K562 (cell line): ENCODE measurements around the gene TRMT1. TPM values are rescaled to one million over a fixed set of nuclear protein-coding genes. Genes with fewer than 3 reads are reported as not detected.

Source experiments
- HMGXB4 ChIP-seq: sonication (generic); formaldehyde crosslinking; IDR thresholded peaks from 2 replicates; pipeline ENCODE4 v1.8.1; 2023; ENCODE audit warnings: mild to moderate bottlenecking, missing genetic modification reagents
- HSF4 ChIP-seq: fragments of 250-450 bp; sonication (Bioruptor Pico); IDR thresholded peaks from 2 replicates; pipeline ENCODE4 v2.1.2; 2022; ENCODE audit warnings: mild to moderate bottlenecking, moderate library complexity, borderline replicate concordance
- MLX ChIP-seq, 2 experiments: fragments of 450-650 bp in 1 of 2; sonication (generic) in 1 of 2; formaldehyde crosslinking; conservative IDR thresholded peaks; 2 replicates each; pipeline versions ENCODE4 v1.4.0 to v1.8.1; 2020 to 2022; ENCODE audit warnings: mild to moderate bottlenecking in 1 of 2, missing genetic modification reagents in 1 of 2
- PURB ChIP-seq: sonication (generic); formaldehyde crosslinking; IDR thresholded peaks from 2 replicates; pipeline ENCODE4 v1.9.0; 2021; ENCODE audit warnings: low read depth, mild to moderate bottlenecking, missing genetic modification reagents
- ZFX ChIP-seq: sonication (generic); formaldehyde crosslinking; IDR thresholded peaks from 2 replicates; pipeline ENCODE4 v1.8.0; 2022; ENCODE audit warnings: mild to moderate bottlenecking, missing genetic modification reagents, moderate library complexity
- ZNF695 ChIP-seq: fragments of 450-650 bp; formaldehyde crosslinking; IDR thresholded peaks from 2 replicates; pipeline ENCODE4 v1.4.0; 2020; ENCODE audit warnings: mild to moderate bottlenecking, moderate library complexity
- polyA plus RNA-seq, 8 experiments: library from polyadenylated mRNA; depleted of rRNA in 4 of 8; stranded (reverse) in 5 of 8; unstranded in 3 of 8; fragments of >200 nt; fragmentation: Nextera tagmentation in 2 of 8; fragmentation: Illumina TruSeq in 1 of 8; extraction: Ambion mirVana in 2 of 8; extraction: Trizol in 1 of 8; gene quantifications; 2 replicates each; pipeline versions ENCODE4 v1.2.1 to v1.2.3, GENCODE V29; 2011 to 2014; ENCODE audit warnings: inconsistent platforms in 1 of 8, missing spikeins in 1 of 8
- total RNA-seq, 7 experiments: library from RNA; depleted of rRNA in 6 of 7; stranded (reverse); fragments of >200 nt in 6 of 7; fragmentation: Illumina TruSeq in 2 of 7; extraction: Trizol in 2 of 7; gene quantifications; 2 replicates each; pipeline versions ENCODE4 v1.2.1 to v1.2.3, GENCODE V29; 2011 to 2021; ENCODE audit warnings: low replicate concordance in 1 of 7
- TF ChIP-seq, protein P1 (sequence below): sonication (generic); formaldehyde crosslinking; IDR thresholded peaks from 2 replicates; pipeline ENCODE4 v1.9.0; 2022; ENCODE audit warnings: mild to moderate bottlenecking, missing genetic modification reagents
- TF ChIP-seq, protein P2 (sequence below): sonication (generic); formaldehyde crosslinking; IDR thresholded peaks from 2 replicates; pipeline ENCODE4 v1.8.0; 2022; ENCODE audit warnings: mild to moderate bottlenecking, low read depth, missing genetic modification reagents
- TF ChIP-seq, protein P3 (sequence below): fragments of 450-650 bp; IDR thresholded peaks from 2 replicates; pipeline ENCODE4 v1.6.1; 2016; ENCODE audit warnings: mild to moderate bottlenecking, moderate library complexity

Gene TRMT1
- total and polyA plus RNA-seq, 9 of the 15 experiments (the other 6 are each of a cell fraction or from before 2014, with no cell fraction given) = 5.8 to 158 (median 54.3) TPM

GRCh38 chr19:13104360-13104847, 12.1 kb downstream of the TRMT1 start (continued):
- TF ChIP-seq PURB = no peak
- TF ChIP-seq, protein P1, sequence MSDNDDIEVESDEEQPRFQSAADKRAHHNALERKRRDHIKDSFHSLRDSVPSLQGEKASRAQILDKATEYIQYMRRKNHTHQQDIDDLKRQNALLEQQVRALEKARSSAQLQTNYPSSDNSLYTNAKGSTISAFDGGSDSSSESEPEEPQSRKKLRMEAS (CRISPR knock-in tag) = peak; percentile 83
- TF ChIP-seq, protein P2, sequence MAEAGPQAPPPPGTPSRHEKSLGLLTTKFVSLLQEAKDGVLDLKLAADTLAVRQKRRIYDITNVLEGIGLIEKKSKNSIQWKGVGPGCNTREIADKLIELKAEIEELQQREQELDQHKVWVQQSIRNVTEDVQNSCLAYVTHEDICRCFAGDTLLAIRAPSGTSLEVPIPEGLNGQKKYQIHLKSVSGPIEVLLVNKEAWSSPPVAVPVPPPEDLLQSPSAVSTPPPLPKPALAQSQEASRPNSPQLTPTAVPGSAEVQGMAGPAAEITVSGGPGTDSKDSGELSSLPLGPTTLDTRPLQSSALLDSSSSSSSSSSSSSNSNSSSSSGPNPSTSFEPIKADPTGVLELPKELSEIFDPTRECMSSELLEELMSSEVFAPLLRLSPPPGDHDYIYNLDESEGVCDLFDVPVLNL (CRISPR knock-in tag) = no peak
- no peak for TF ChIP-seq ZNF695 (CRISPR knock-in tag)
- no peak for TF ChIP-seq MLX (CRISPR knock-in tag; conservative IDR thresholded peaks at IDR 0.05)
- TF ChIP-seq, protein P3, sequence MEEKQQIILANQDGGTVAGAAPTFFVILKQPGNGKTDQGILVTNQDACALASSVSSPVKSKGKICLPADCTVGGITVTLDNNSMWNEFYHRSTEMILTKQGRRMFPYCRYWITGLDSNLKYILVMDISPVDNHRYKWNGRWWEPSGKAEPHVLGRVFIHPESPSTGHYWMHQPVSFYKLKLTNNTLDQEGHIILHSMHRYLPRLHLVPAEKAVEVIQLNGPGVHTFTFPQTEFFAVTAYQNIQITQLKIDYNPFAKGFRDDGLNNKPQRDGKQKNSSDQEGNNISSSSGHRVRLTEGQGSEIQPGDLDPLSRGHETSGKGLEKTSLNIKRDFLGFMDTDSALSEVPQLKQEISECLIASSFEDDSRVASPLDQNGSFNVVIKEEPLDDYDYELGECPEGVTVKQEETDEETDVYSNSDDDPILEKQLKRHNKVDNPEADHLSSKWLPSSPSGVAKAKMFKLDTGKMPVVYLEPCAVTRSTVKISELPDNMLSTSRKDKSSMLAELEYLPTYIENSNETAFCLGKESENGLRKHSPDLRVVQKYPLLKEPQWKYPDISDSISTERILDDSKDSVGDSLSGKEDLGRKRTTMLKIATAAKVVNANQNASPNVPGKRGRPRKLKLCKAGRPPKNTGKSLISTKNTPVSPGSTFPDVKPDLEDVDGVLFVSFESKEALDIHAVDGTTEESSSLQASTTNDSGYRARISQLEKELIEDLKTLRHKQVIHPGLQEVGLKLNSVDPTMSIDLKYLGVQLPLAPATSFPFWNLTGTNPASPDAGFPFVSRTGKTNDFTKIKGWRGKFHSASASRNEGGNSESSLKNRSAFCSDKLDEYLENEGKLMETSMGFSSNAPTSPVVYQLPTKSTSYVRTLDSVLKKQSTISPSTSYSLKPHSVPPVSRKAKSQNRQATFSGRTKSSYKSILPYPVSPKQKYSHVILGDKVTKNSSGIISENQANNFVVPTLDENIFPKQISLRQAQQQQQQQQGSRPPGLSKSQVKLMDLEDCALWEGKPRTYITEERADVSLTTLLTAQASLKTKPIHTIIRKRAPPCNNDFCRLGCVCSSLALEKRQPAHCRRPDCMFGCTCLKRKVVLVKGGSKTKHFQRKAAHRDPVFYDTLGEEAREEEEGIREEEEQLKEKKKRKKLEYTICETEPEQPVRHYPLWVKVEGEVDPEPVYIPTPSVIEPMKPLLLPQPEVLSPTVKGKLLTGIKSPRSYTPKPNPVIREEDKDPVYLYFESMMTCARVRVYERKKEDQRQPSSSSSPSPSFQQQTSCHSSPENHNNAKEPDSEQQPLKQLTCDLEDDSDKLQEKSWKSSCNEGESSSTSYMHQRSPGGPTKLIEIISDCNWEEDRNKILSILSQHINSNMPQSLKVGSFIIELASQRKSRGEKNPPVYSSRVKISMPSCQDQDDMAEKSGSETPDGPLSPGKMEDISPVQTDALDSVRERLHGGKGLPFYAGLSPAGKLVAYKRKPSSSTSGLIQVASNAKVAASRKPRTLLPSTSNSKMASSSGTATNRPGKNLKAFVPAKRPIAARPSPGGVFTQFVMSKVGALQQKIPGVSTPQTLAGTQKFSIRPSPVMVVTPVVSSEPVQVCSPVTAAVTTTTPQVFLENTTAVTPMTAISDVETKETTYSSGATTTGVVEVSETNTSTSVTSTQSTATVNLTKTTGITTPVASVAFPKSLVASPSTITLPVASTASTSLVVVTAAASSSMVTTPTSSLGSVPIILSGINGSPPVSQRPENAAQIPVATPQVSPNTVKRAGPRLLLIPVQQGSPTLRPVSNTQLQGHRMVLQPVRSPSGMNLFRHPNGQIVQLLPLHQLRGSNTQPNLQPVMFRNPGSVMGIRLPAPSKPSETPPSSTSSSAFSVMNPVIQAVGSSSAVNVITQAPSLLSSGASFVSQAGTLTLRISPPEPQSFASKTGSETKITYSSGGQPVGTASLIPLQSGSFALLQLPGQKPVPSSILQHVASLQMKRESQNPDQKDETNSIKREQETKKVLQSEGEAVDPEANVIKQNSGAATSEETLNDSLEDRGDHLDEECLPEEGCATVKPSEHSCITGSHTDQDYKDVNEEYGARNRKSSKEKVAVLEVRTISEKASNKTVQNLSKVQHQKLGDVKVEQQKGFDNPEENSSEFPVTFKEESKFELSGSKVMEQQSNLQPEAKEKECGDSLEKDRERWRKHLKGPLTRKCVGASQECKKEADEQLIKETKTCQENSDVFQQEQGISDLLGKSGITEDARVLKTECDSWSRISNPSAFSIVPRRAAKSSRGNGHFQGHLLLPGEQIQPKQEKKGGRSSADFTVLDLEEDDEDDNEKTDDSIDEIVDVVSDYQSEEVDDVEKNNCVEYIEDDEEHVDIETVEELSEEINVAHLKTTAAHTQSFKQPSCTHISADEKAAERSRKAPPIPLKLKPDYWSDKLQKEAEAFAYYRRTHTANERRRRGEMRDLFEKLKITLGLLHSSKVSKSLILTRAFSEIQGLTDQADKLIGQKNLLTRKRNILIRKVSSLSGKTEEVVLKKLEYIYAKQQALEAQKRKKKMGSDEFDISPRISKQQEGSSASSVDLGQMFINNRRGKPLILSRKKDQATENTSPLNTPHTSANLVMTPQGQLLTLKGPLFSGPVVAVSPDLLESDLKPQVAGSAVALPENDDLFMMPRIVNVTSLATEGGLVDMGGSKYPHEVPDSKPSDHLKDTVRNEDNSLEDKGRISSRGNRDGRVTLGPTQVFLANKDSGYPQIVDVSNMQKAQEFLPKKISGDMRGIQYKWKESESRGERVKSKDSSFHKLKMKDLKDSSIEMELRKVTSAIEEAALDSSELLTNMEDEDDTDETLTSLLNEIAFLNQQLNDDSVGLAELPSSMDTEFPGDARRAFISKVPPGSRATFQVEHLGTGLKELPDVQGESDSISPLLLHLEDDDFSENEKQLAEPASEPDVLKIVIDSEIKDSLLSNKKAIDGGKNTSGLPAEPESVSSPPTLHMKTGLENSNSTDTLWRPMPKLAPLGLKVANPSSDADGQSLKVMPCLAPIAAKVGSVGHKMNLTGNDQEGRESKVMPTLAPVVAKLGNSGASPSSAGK = peak; percentile 52; the same call in 1 of the 2 replicates
- peak; percentile 42 for TF ChIP-seq ZFX (CRISPR knock-in tag)
- TF ChIP-seq HSF4 (CRISPR knock-in tag) = peak; percentile 40; the same call in 1 of the 2 replicates
- TF ChIP-seq HMGXB4 (CRISPR knock-in tag) = 0 out of 2 replicates have a peak, but pooled peaks have one; percentile 33
